ENCODE measurements around the gene CHIC2. TPM values are rescaled to one million over a fixed set of nuclear protein-coding genes. Genes with fewer than 3 reads are reported as not detected.
A peak's percentile ranks its signal among the peaks of the same experiment; 100 is the strongest.

Gene CHIC2
- total RNA-seq, 1 donor from 2014 or later: 28.9 TPM

- H3K27me3 ChIP-seq (ENCODE audit: control insufficient read depth, insufficient read depth, low read length): peaks cover 34% of the 10 kb centered on the region
- no peaks in the 10 kb centered on the region for H3K36me3 ChIP-seq (ENCODE audit: control insufficient read depth, insufficient read depth, low read length)
- no peak overlapping the region for H3K4me3 ChIP-seq (ENCODE audit: low read depth, low read length)
- no peak for TF ChIP-seq CTCF (IDR thresholded peaks at IDR 0.05; ENCODE audit: insufficient read depth, low read length, poor library complexity, severe bottlenecking)
- DNase-seq (ENCODE audit: low read depth): no peak
These were observed 26.0 kb upstream of the CHIC2 start for GRCh38 chr4:54090404-54090803.

- Histone ChIP-seq H3K27me3 (ENCODE audit: control insufficient read depth, insufficient read depth, low read length) (peaks cover 28% of the 10 kb centered on the region), H3K4me3 (ENCODE audit: low read depth, low read length) (no peak overlapping the region), H3K36me3 (ENCODE audit: control insufficient read depth, insufficient read depth, low read length) (no peaks in the 10 kb centered on the region)
- TF ChIP-seq CTCF (IDR thresholded peaks at IDR 0.05; ENCODE audit: insufficient read depth, low read length, poor library complexity, severe bottlenecking): no peak
- no peak for DNase-seq (ENCODE audit: low read depth)
These were observed 25.5 kb upstream of the CHIC2 start for GRCh38 chr4:54089875-54090274.

- no peaks in the 10 kb centered on the region for H3K36me3 ChIP-seq (ENCODE audit: control insufficient read depth, insufficient read depth, low read length)
- DNase-seq (ENCODE audit: low read depth): peak; percentile 89
- no peaks in the 10 kb centered on the region for H3K27me3 ChIP-seq (ENCODE audit: control insufficient read depth, insufficient read depth, low read length)
- no peak overlapping the region for H3K4me3 ChIP-seq (ENCODE audit: low read depth, low read length)
- no peak for TF ChIP-seq CTCF (IDR thresholded peaks at IDR 0.05; ENCODE audit: insufficient read depth, low read length, poor library complexity, severe bottlenecking)
These were observed 20.9 kb upstream of the CHIC2 start for GRCh38 chr4:54085284-54085683.

- peak; percentile 97 for DNase-seq (ENCODE audit: low read depth)
- no peaks in the 10 kb centered on the region for H3K27me3 ChIP-seq (ENCODE audit: control insufficient read depth, insufficient read depth, low read length)
- H3K4me3 ChIP-seq (ENCODE audit: low read depth, low read length): no peak overlapping the region
- TF ChIP-seq CTCF (IDR thresholded peaks at IDR 0.05; ENCODE audit: insufficient read depth, low read length, poor library complexity, severe bottlenecking): no peak
- H3K36me3 ChIP-seq (ENCODE audit: control insufficient read depth, insufficient read depth, low read length): no peaks in the 10 kb centered on the region
These were observed 17.8 kb upstream of the CHIC2 start for GRCh38 chr4:54082168-54082567.

- no peak for TF ChIP-seq CTCF (IDR thresholded peaks at IDR 0.05; ENCODE audit: insufficient read depth, low read length, poor library complexity, severe bottlenecking)
- H3K27me3 ChIP-seq (ENCODE audit: control insufficient read depth, insufficient read depth, low read length): no peaks in the 10 kb centered on the region
- H3K4me3 ChIP-seq (ENCODE audit: low read depth, low read length): no peak overlapping the region
- no peaks in the 10 kb centered on the region for H3K36me3 ChIP-seq (ENCODE audit: control insufficient read depth, insufficient read depth, low read length)
- DNase-seq (ENCODE audit: low read depth): no peak
These were observed 13.4 kb upstream of the CHIC2 start for GRCh38 chr4:54077812-54078211.

GRCh38 chr4:54076673-54077072 lies 12.3 kb upstream of the CHIC2 start:
- TF ChIP-seq CTCF (IDR thresholded peaks at IDR 0.05; ENCODE audit: insufficient read depth, low read length, poor library complexity, severe bottlenecking): no peak
- Histone ChIP-seq H3K36me3 (ENCODE audit: control insufficient read depth, insufficient read depth, low read length) (no peaks in the 10 kb centered on the region), H3K4me3 (ENCODE audit: low read depth, low read length) (no peak overlapping the region), H3K27me3 (ENCODE audit: control insufficient read depth, insufficient read depth, low read length) (no peaks in the 10 kb centered on the region)
- DNase-seq (ENCODE audit: low read depth): no peak

Measured in kidney epithelial cell (primary cell).